BE2C (cell line): ENCODE results near the gene UBE2E1.

Experiments used
- DNase-seq: peaks from one replicate; pipeline ENCODE4 v3.0.0-alpha.2; 2020
- H3K27me3 ChIP-seq: fragments of 250-450 bp; sonication (Bioruptor Pico); 2 replicates; pipeline ENCODE4 v1.5.1; 2020; ENCODE audit warnings: mild to moderate bottlenecking
- H3K36me3 ChIP-seq: fragments of 250-450 bp; sonication (Bioruptor Pico); 2 replicates; pipeline ENCODE4 v1.5.1; 2020; ENCODE audit warnings: mild to moderate bottlenecking
- H3K4me1 ChIP-seq: fragments of 250-450 bp; sonication (Bioruptor Pico); 2 replicates; pipeline ENCODE4 v1.5.1; 2020
- H3K4me3 ChIP-seq: 2 replicates; pipeline ENCODE4 v1.5.1; 2011; ENCODE audit warnings: low read depth, low read length
- H3K9me3 ChIP-seq: fragments of 250-450 bp; sonication (Bioruptor Pico); 2 replicates; pipeline ENCODE4 v1.5.1; 2020
- TF ChIP-seq, protein P1 (sequence below): IDR thresholded peaks from 2 replicates; pipeline ENCODE4 v1.5.1; 2012; ENCODE audit warnings: mild to moderate bottlenecking, low read depth, low read length

The UBE2E1 gene

DNA sequence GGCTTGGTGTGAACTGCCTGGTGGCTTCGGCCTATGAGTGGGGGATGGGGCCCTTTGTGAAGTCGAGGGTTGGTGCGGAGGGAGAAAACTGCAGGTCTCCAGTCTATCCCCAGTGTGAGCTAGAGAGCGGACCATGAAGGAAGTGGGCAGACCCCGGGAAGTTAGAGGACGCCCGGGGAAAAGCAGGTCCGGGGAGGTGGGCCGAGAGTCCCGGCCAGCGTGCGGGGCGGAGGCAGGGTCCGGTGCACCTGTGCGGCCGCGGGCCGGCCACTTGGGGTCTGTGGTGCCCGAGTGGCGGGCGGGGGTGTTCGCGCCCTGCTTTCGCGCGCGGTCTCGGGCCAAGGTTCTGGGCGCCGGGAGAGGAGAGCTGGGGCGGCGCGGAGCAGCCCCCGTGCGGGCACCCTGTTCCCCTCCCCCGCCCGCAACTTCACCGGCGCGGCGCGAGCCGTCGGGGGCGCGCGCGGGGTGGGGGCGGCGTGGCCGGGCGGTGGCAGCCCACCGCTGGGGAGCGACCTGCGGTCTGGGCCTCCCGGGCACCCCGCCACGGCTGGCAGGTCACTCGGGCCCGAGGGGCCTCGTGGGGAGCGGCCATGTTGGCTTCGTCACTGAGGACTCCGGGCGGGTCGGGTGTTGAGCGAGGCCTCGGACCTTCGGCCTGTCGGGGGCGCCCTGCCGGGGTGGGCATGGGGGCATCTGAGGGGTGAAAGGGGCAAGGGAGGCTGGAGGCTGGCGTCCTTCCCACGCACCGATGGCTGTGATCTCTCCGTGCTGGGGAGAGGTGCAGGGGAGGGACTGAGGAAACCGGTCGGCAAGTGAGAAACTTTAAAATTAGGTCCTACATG, 4.8 kb downstream of the UBE2E1 start:
- TF ChIP-seq, protein P1, sequence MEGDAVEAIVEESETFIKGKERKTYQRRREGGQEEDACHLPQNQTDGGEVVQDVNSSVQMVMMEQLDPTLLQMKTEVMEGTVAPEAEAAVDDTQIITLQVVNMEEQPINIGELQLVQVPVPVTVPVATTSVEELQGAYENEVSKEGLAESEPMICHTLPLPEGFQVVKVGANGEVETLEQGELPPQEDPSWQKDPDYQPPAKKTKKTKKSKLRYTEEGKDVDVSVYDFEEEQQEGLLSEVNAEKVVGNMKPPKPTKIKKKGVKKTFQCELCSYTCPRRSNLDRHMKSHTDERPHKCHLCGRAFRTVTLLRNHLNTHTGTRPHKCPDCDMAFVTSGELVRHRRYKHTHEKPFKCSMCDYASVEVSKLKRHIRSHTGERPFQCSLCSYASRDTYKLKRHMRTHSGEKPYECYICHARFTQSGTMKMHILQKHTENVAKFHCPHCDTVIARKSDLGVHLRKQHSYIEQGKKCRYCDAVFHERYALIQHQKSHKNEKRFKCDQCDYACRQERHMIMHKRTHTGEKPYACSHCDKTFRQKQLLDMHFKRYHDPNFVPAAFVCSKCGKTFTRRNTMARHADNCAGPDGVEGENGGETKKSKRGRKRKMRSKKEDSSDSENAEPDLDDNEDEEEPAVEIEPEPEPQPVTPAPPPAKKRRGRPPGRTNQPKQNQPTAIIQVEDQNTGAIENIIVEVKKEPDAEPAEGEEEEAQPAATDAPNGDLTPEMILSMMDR: no peak
- Histone ChIP-seq H3K4me3 (peak overlapping the region; percentile 66), H3K36me3 (no peaks in the 10 kb centered on the region), H3K4me1 (0 out of 2 replicates have a peak, but pooled peaks cover 4% of the 10 kb centered on the region), H3K9me3 (no peaks in the 10 kb centered on the region), H3K27me3 (no peaks in the 10 kb centered on the region)
- peak; percentile 47 for DNase-seq

DNA sequence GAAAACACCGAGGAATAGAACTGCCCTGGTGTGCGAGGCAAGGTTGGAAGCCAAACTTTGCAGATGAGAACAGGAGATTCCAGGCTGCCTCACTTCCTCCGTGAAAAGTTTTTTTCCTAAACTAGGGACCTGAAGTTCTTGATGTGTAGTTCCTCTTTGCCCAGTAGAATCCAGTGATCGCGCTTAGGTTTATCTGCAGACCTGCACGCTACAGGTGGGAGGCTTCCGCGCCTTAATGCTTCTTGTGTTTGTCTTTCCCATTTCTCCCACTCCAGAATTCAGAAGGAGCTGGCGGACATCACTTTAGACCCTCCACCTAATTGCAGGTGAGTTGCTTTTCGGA, 5.4 kb downstream of the UBE2E1 start:
- Histone ChIP-seq H3K4me3 (peak overlapping the region; percentile 66), H3K36me3 (no peaks in the 10 kb centered on the region), H3K27me3 (no peaks in the 10 kb centered on the region), H3K4me1 (0 out of 2 replicates have a peak, but pooled peaks cover 4% of the 10 kb centered on the region), H3K9me3 (no peaks in the 10 kb centered on the region)
- TF ChIP-seq, protein P1: no peak
- no peak for DNase-seq

DNA sequence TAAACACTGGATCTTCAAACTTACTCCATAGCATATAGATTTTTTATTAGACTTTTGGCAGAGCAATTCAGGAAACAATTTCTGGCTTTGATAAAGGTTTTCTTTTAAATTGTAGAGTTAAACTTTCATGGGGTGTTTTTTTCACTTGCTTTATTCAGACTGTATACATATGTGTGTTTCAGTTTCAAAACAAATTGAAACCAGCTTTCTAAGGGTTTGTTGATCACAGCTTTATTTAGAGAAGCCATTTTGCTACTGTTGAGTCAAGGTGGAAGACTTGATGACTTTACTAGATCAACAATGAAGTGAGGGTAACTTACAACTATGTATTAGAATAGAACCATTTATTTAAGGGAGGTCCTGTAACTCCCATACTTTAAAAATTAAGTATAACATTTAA, 6.2 kb downstream of the UBE2E1 start:
- Histone ChIP-seq H3K27me3 (no peaks in the 10 kb centered on the region), H3K4me3 (no peak overlapping the region), H3K4me1 (0 out of 2 replicates have a peak, but pooled peaks cover 4% of the 10 kb centered on the region), H3K36me3 (no peaks in the 10 kb centered on the region), H3K9me3 (no peaks in the 10 kb centered on the region)
- TF ChIP-seq, protein P1: no peak
- DNase-seq: no peak

- TF ChIP-seq, protein P1: no peak
- H3K4me3 ChIP-seq: no peak overlapping the region
- H3K4me1 ChIP-seq: no peaks in the 10 kb centered on the region
- DNase-seq: no peak
- no peaks in the 10 kb centered on the region for H3K9me3 ChIP-seq
- no peaks in the 10 kb centered on the region for H3K36me3 ChIP-seq
- no peaks in the 10 kb centered on the region for H3K27me3 ChIP-seq
Observed at GRCh38 chr3:23815879-23816278, 10.1 kb downstream of the UBE2E1 start.

- H3K27me3 ChIP-seq: no peaks in the 10 kb centered on the region
- TF ChIP-seq, protein P1: no peak
- H3K4me3 ChIP-seq: no peak overlapping the region
- H3K4me1 ChIP-seq: no peaks in the 10 kb centered on the region
- no peaks in the 10 kb centered on the region for H3K36me3 ChIP-seq
- H3K9me3 ChIP-seq: no peaks in the 10 kb centered on the region
- DNase-seq: no peak
Observed at GRCh38 chr3:23816721-23817120, 11.0 kb downstream of the UBE2E1 start.

DNA sequence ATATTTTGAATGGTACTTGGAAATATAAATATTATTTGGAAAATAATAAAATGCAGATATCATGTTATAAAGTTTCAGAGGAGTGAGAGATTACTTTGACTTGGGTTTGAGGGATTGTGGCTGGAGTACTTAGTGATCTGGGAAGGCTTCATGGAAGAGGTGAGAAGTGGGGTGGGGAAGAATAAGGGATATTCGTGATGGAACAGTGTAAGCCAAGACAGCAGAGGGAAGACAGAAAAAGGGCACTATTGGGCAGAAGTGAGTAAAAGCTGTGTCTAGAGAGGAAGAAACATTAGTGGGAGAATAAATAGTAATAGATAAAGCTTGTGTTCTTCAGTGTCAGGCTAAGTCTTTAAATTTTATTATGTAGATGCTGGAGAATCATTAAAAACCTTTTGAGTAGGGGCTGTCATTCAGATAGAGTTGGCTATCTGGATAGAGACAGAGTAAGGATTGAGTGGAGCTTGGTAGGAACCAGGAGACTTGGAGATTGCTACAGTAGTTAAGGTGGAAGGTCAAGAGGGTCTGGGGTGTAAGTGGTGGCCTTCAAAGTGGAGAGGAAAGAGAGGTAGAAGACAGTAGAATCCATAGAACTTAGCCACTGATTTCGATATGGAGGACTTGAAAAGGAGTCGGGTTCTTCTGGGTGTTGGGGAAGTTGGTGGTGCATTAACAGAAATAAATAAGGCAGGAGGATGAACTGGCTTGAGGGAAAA, 11.9 kb downstream of the UBE2E1 start:
- TF ChIP-seq, protein P1: no peak
- DNase-seq: no peak
- Histone ChIP-seq H3K4me3 (no peak overlapping the region), H3K27me3 (no peaks in the 10 kb centered on the region), H3K9me3 (no peaks in the 10 kb centered on the region), H3K4me1 (no peaks in the 10 kb centered on the region), H3K36me3 (no peaks in the 10 kb centered on the region)
